ENCODE measurements around the gene ELOVL2.
A peak's percentile ranks its signal among the peaks of the same experiment; 100 is the strongest.
"Not testable (repeated sequence)": the region's sequence is repeated elsewhere in the genome, so short reads cannot be mapped to it uniquely, and the experiment has no call there.

The ELOVL2 gene, protein sequence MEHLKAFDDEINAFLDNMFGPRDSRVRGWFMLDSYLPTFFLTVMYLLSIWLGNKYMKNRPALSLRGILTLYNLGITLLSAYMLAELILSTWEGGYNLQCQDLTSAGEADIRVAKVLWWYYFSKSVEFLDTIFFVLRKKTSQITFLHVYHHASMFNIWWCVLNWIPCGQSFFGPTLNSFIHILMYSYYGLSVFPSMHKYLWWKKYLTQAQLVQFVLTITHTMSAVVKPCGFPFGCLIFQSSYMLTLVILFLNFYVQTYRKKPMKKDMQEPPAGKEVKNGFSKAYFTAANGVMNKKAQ

DNA sequence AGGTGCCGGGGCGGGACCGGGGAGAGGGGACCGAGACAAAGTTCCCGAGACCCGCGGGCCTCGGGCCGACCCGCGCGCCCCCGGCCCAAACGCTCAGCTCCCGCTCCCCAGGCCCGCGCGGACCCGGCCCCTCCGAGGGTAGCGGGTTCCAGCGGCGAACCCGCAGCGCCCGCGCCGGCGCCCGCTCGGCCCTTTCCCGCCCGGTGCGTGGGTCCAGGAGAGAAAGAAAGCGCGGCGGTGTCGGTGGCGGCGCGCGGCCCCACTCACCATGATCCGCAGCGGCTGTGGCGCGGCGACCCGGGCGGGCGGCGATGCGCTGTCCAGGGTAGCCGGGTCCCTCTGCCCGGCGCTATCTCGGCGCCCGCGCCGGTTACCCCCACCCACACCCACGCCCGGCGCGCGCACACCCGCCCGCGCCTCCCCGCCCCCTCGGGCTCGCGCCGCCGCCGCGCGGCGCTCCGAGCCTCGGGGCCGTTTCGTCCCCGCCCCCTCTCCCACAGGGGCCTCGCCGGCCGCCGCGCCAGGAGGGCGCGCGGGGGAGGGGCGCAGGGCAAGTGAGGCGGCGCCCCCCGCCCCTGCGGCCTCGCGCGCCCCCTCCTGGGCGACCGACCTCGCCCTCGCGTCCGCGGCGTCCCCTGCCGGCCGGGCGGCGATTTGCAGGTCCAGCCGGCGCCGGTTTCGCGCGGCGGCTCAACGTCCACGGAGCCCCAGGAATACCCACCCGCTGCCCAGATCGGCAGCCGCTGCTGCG lies at the start of gene ELOVL2:
Gene ELOVL2 (minus strand): TSS at position 345 of the 751 bp plus-strand sequence. CDS start 75 bp downstream, at position 270.
- no peak for DNase-seq (ENCODE audit: low read depth)
- TF ChIP-seq, protein P1, sequence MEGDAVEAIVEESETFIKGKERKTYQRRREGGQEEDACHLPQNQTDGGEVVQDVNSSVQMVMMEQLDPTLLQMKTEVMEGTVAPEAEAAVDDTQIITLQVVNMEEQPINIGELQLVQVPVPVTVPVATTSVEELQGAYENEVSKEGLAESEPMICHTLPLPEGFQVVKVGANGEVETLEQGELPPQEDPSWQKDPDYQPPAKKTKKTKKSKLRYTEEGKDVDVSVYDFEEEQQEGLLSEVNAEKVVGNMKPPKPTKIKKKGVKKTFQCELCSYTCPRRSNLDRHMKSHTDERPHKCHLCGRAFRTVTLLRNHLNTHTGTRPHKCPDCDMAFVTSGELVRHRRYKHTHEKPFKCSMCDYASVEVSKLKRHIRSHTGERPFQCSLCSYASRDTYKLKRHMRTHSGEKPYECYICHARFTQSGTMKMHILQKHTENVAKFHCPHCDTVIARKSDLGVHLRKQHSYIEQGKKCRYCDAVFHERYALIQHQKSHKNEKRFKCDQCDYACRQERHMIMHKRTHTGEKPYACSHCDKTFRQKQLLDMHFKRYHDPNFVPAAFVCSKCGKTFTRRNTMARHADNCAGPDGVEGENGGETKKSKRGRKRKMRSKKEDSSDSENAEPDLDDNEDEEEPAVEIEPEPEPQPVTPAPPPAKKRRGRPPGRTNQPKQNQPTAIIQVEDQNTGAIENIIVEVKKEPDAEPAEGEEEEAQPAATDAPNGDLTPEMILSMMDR (IDR thresholded peaks at IDR 0.05; ENCODE audit: low read depth, low read length, missing control alignments) = peak; percentile 37
- H3K4me3 ChIP-seq (ENCODE audit: low read depth, low read length) = peak within 1 kb of the TSS; percentile 36; the same call in 1 of the 2 replicates

- DNase-seq (ENCODE audit: low read depth) = no peak
- TF ChIP-seq, protein P1 (IDR thresholded peaks at IDR 0.05; ENCODE audit: low read depth, low read length, missing control alignments) = no peak
Measured at GRCh38 chr6:11093376-11093625, 49.2 kb upstream of the ELOVL2 start.

GRCh38 chr6:11092668-11093375 lies 48.7 kb upstream of the ELOVL2 start:
- DNase-seq (ENCODE audit: low read depth) = peak; percentile 71
- peak overlapping the region; percentile 95 for H3K4me3 ChIP-seq (ENCODE audit: low read depth, low read length)

More at GRCh38 chr6:11093376-11093625, 49.2 kb upstream of the ELOVL2 start:
- peak overlapping the region; percentile 95 for H3K4me3 ChIP-seq (ENCODE audit: low read depth, low read length)

DNA sequence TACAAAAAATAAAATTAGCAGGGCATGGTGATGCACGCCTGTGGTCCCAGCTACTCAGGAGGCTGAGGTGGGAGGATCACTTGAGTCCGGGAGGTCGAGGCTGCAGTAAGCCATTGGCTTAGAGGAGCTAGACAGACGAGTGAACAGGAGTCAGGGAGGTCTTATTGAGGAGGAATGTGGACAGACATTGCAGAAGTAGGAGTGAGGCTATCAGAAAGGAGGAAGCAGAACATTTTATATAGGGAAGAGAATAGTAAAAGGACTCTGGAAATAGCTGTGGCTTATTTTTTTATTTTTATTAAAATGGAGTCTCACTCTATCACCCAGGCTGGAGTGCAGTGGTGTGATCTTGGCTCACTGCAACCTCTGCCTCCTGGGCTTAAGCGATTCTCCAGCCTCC lies 47.0 kb upstream of the ELOVL2 start:
- H3K4me3 ChIP-seq (ENCODE audit: low read depth, low read length); DNase-seq (ENCODE audit: low read depth): not testable (repeated sequence)

More at GRCh38 chr6:11092668-11093375, 48.7 kb upstream of the ELOVL2 start:
- TF ChIP-seq, protein P1 (IDR thresholded peaks at IDR 0.05; ENCODE audit: low read depth, low read length, missing control alignments) = no peak

DNA sequence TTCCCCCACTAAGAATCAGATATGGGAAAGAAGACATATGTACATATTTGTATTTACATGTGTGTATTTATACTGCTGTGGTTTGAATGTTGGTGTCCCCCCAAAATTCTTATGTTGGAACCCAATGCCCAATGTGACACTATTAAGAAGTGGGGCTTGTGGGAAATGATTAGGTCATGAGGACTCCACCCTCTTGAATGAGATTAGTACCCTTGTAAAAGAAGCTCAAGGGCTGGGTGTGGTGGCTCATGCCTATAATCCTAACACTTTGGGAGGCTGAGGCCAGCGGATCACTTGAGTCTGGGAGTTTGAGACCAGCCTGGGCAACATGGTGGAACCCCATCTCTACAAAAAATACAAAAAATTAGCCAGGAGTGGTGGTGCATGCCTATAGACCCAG lies 45.6 kb upstream of the ELOVL2 start:
- no peak for DNase-seq (ENCODE audit: low read depth)
- no peak overlapping the region for H3K4me3 ChIP-seq (ENCODE audit: low read depth, low read length)
- TF ChIP-seq, protein P1 (IDR thresholded peaks at IDR 0.05; ENCODE audit: low read depth, low read length, missing control alignments) = no peak

- not testable (repeated sequence) for H3K4me3 ChIP-seq (ENCODE audit: low read depth, low read length); DNase-seq (ENCODE audit: low read depth)
Measured at GRCh38 chr6:11087141-11087812, 43.2 kb upstream of the ELOVL2 start.

DNA sequence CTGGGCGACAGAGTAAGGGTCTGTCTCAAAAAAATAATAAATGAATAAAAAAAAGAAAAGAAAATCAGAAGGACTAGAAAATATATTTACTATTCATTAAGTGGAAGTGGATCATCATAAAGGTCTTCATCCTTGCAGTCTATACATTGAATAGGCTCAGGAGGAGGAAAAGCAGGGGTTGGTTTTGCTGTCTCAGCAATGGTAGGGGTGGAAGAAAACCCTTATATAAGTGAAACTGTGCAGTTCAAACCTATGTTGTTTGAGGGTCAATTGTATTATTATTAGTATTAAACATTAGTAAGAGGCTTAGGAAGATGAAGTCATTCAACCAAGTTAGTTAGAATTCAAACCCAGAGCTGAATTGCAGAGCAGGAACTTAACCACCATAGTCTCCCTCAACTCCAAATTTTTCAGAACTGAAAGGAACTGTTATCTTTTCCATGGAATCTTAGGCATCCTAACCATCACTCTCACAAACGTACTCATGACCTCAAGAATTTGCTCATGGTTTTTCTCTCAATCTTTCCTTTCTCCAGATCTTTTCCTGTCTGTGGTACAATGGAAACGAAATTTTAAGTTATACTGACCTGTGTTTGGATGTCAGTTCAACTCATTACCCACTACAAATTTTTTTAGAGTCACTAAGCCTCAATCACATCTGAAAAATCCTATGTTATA lies 41.8 kb upstream of the ELOVL2 start:
- H3K4me3 ChIP-seq (ENCODE audit: low read depth, low read length) = no peak overlapping the region
- TF ChIP-seq, protein P1 (IDR thresholded peaks at IDR 0.05; ENCODE audit: low read depth, low read length, missing control alignments) = no peak
- no peak for DNase-seq (ENCODE audit: low read depth)

Data from GM12864 (cell line).